Measurements from ENCODE around the gene GPX7.

The GPX7 gene

GRCh38 chr1:52590266-52590665 lies 11.9 kb upstream of the GPX7 start:
- H3K27ac ChIP-seq (ENCODE audit: low read length) = no peak overlapping the region
- no peak overlapping the region for H3K4me3 ChIP-seq (ENCODE audit: low read length)
- no peak overlapping the region for H3K9ac ChIP-seq (ENCODE audit: low read depth, low read length)
- H3K36me3 ChIP-seq (ENCODE audit: insufficient read depth, low read depth, low read length) = no peaks in the 10 kb centered on the region
- peaks cover 5% of the 10 kb centered on the region; the same call in 1 of the 2 replicates for H3K4me1 ChIP-seq (ENCODE audit: insufficient read depth, low read length)
- H3K9me3 ChIP-seq (ENCODE audit: insufficient read depth, low read depth, low read length) = no peaks in the 10 kb centered on the region
- no peaks in the 10 kb centered on the region for H3K27me3 ChIP-seq (ENCODE audit: insufficient read depth, low read length)

GRCh38 chr1:52592637-52593323 lies 9.4 kb upstream of the GPX7 start:
- Histone ChIP-seq H3K27me3 (ENCODE audit: insufficient read depth, low read length) (no peaks in the 10 kb centered on the region), H3K4me3 (ENCODE audit: low read length) (no peak overlapping the region), H3K4me1 (ENCODE audit: insufficient read depth, low read length) (peaks cover 5% of the 10 kb centered on the region; the same call in 1 of the 2 replicates), H3K36me3 (ENCODE audit: insufficient read depth, low read depth, low read length) (no peaks in the 10 kb centered on the region), H3K27ac (ENCODE audit: low read length) (no peak overlapping the region), H3K9ac (ENCODE audit: low read depth, low read length) (no peak overlapping the region), H3K9me3 (ENCODE audit: insufficient read depth, low read depth, low read length) (no peaks in the 10 kb centered on the region)

- H3K27me3 ChIP-seq (ENCODE audit: insufficient read depth, low read length) = no peaks in the 10 kb centered on the region
- H3K4me3 ChIP-seq (ENCODE audit: low read length) = no peak overlapping the region
- H3K36me3 ChIP-seq (ENCODE audit: insufficient read depth, low read depth, low read length) = no peaks in the 10 kb centered on the region
- H3K27ac ChIP-seq (ENCODE audit: low read length) = no peak overlapping the region
- H3K9ac ChIP-seq (ENCODE audit: low read depth, low read length) = no peak overlapping the region
- peaks cover 5% of the 10 kb centered on the region; the same call in 1 of the 2 replicates for H3K4me1 ChIP-seq (ENCODE audit: insufficient read depth, low read length)
- no peaks in the 10 kb centered on the region for H3K9me3 ChIP-seq (ENCODE audit: insufficient read depth, low read depth, low read length)
These were observed 8.7 kb upstream of the GPX7 start for GRCh38 chr1:52593495-52593894.

- Histone ChIP-seq H3K4me1 (ENCODE audit: insufficient read depth, low read length) (peaks cover 1% of the 10 kb centered on the region; the same call in 1 of the 2 replicates), H3K4me3 (ENCODE audit: low read length) (no peak overlapping the region), H3K27ac (ENCODE audit: low read length) (no peak overlapping the region), H3K27me3 (ENCODE audit: insufficient read depth, low read length) (no peaks in the 10 kb centered on the region), H3K9me3 (ENCODE audit: insufficient read depth, low read depth, low read length) (no peaks in the 10 kb centered on the region), H3K36me3 (ENCODE audit: insufficient read depth, low read depth, low read length) (no peaks in the 10 kb centered on the region), H3K9ac (ENCODE audit: low read depth, low read length) (no peak overlapping the region)
These were observed 7.1 kb upstream of the GPX7 start for GRCh38 chr1:52595061-52595460.

- no peaks in the 10 kb centered on the region for H3K4me1 ChIP-seq (ENCODE audit: insufficient read depth, low read length)
- H3K4me3 ChIP-seq (ENCODE audit: low read length) = no peak overlapping the region
- peaks cover 25% of the 10 kb centered on the region for H3K27me3 ChIP-seq (ENCODE audit: insufficient read depth, low read length)
- no peak overlapping the region for H3K27ac ChIP-seq (ENCODE audit: low read length)
- no peaks in the 10 kb centered on the region for H3K9me3 ChIP-seq (ENCODE audit: insufficient read depth, low read depth, low read length)
- H3K9ac ChIP-seq (ENCODE audit: low read depth, low read length) = no peak overlapping the region
- no peaks in the 10 kb centered on the region for H3K36me3 ChIP-seq (ENCODE audit: insufficient read depth, low read depth, low read length)
These were observed 4.3 kb upstream of the GPX7 start for GRCh38 chr1:52597912-52598311.

- Histone ChIP-seq H3K27me3 (ENCODE audit: insufficient read depth, low read length) (peaks cover 33% of the 10 kb centered on the region), H3K27ac (ENCODE audit: low read length) (no peak overlapping the region), H3K36me3 (ENCODE audit: insufficient read depth, low read depth, low read length) (no peaks in the 10 kb centered on the region), H3K4me1 (ENCODE audit: insufficient read depth, low read length) (no peaks in the 10 kb centered on the region), H3K9me3 (ENCODE audit: insufficient read depth, low read depth, low read length) (no peaks in the 10 kb centered on the region), H3K4me3 (ENCODE audit: low read length) (no peak overlapping the region), H3K9ac (ENCODE audit: low read depth, low read length) (no peak overlapping the region)
These were observed 3.4 kb upstream of the GPX7 start for GRCh38 chr1:52598729-52599128.

- Histone ChIP-seq H3K4me3 (ENCODE audit: low read length) (no peak overlapping the region), H3K27me3 (ENCODE audit: insufficient read depth, low read length) (peaks cover 38% of the 10 kb centered on the region), H3K9ac (ENCODE audit: low read depth, low read length) (no peak overlapping the region), H3K36me3 (ENCODE audit: insufficient read depth, low read depth, low read length) (no peaks in the 10 kb centered on the region), H3K9me3 (ENCODE audit: insufficient read depth, low read depth, low read length) (no peaks in the 10 kb centered on the region), H3K27ac (ENCODE audit: low read length) (no peak overlapping the region), H3K4me1 (ENCODE audit: insufficient read depth, low read length) (no peaks in the 10 kb centered on the region)
These were observed 2.9 kb upstream of the GPX7 start for GRCh38 chr1:52599236-52599635.

GRCh38 chr1:52600533-52601179 lies 1.5 kb upstream of the GPX7 start:
- Histone ChIP-seq H3K9ac (ENCODE audit: low read depth, low read length) (no peak overlapping the region), H3K27me3 (ENCODE audit: insufficient read depth, low read length) (peaks cover 40% of the 10 kb centered on the region), H3K4me1 (ENCODE audit: insufficient read depth, low read length) (no peaks in the 10 kb centered on the region), H3K36me3 (ENCODE audit: insufficient read depth, low read depth, low read length) (no peaks in the 10 kb centered on the region), H3K4me3 (ENCODE audit: low read length) (no peak overlapping the region), H3K27ac (ENCODE audit: low read length) (no peak overlapping the region), H3K9me3 (ENCODE audit: insufficient read depth, low read depth, low read length) (no peaks in the 10 kb centered on the region)

GRCh38 chr1:52601519-52601918 lies 652 bp upstream of the GPX7 start:
- Histone ChIP-seq H3K4me3 (ENCODE audit: low read length) (peak overlapping the region; percentile 66; the same call in 1 of the 2 replicates), H3K27ac (ENCODE audit: low read length) (no peak overlapping the region), H3K9me3 (ENCODE audit: insufficient read depth, low read depth, low read length) (no peaks in the 10 kb centered on the region), H3K36me3 (ENCODE audit: insufficient read depth, low read depth, low read length) (no peaks in the 10 kb centered on the region), H3K27me3 (ENCODE audit: insufficient read depth, low read length) (peaks cover 40% of the 10 kb centered on the region), H3K4me1 (ENCODE audit: insufficient read depth, low read length) (no peaks in the 10 kb centered on the region), H3K9ac (ENCODE audit: low read depth, low read length) (no peak overlapping the region)

- Histone ChIP-seq H3K4me1 (ENCODE audit: insufficient read depth, low read length) (no peaks in the 10 kb centered on the region), H3K36me3 (ENCODE audit: insufficient read depth, low read depth, low read length) (no peaks in the 10 kb centered on the region), H3K9me3 (ENCODE audit: insufficient read depth, low read depth, low read length) (no peaks in the 10 kb centered on the region), H3K4me3 (ENCODE audit: low read length) (peak overlapping the region; percentile 66), H3K27me3 (ENCODE audit: insufficient read depth, low read length) (peaks cover 40% of the 10 kb centered on the region), H3K9ac (ENCODE audit: low read depth, low read length) (peak overlapping the region; percentile 23; the same call in 1 of the 2 replicates), H3K27ac (ENCODE audit: low read length) (no peak overlapping the region)
These were observed 857 bp downstream of the GPX7 start for GRCh38 chr1:52602856-52603600.

GRCh38 chr1:52603630-52604029 lies 1.5 kb downstream of the GPX7 start:
- H3K4me3 ChIP-seq (ENCODE audit: low read length) = no peak overlapping the region
- H3K9ac ChIP-seq (ENCODE audit: low read depth, low read length) = no peak overlapping the region
- H3K4me1 ChIP-seq (ENCODE audit: insufficient read depth, low read length) = no peaks in the 10 kb centered on the region
- H3K27me3 ChIP-seq (ENCODE audit: insufficient read depth, low read length) = peaks cover 40% of the 10 kb centered on the region
- H3K9me3 ChIP-seq (ENCODE audit: insufficient read depth, low read depth, low read length) = no peaks in the 10 kb centered on the region
- no peak overlapping the region for H3K27ac ChIP-seq (ENCODE audit: low read length)
- no peaks in the 10 kb centered on the region for H3K36me3 ChIP-seq (ENCODE audit: insufficient read depth, low read depth, low read length)
